Measurements from ENCODE around the gene YEATS2.
"Not testable (repeated sequence)": the region's sequence is repeated elsewhere in the genome, so short reads cannot be mapped to it uniquely, and the experiment has no call there.

Gene YEATS2

GRCh38 chr3:183714622-183715021 lies 17.0 kb downstream of the YEATS2 start:
- DNase-seq (ENCODE audit: low spot score): no peak

GRCh38 chr3:183718012-183718411 lies 20.4 kb downstream of the YEATS2 start:
- DNase-seq (ENCODE audit: low spot score): no peak

- DNase-seq (ENCODE audit: low spot score): no peak
These were observed 27.8 kb downstream of the YEATS2 start for GRCh38 chr3:183725387-183725786.

GRCh38 chr3:183728204-183728603 lies 30.6 kb downstream of the YEATS2 start:
- no peak for DNase-seq (ENCODE audit: low spot score)

GRCh38 chr3:183730361-183730760 lies 32.8 kb downstream of the YEATS2 start:
- DNase-seq (ENCODE audit: low spot score): no peak

GRCh38 chr3:183731611-183732010 lies 34.0 kb downstream of the YEATS2 start:
- DNase-seq (ENCODE audit: low spot score): no peak

GRCh38 chr3:183733553-183733952 lies 36.0 kb downstream of the YEATS2 start:
- DNase-seq (ENCODE audit: low spot score): no peak

- no peak for DNase-seq (ENCODE audit: low spot score)
These were observed 37.3 kb downstream of the YEATS2 start for GRCh38 chr3:183734750-183735494.

GRCh38 chr3:183737116-183737515 lies 39.5 kb downstream of the YEATS2 start:
- no peak for DNase-seq (ENCODE audit: low spot score)

- DNase-seq (ENCODE audit: low spot score): not testable (repeated sequence)
These were observed 42.6 kb downstream of the YEATS2 start for GRCh38 chr3:183740154-183740553.

GRCh38 chr3:183743231-183743630 lies 45.6 kb downstream of the YEATS2 start:
- DNase-seq (ENCODE audit: low spot score): no peak

- DNase-seq (ENCODE audit: low spot score): no peak
These were observed 47.9 kb downstream of the YEATS2 start for GRCh38 chr3:183745300-183746098.

- no peak for DNase-seq (ENCODE audit: low spot score)
These were observed 56.5 kb downstream of the YEATS2 start for GRCh38 chr3:183754052-183754451.

- DNase-seq (ENCODE audit: low spot score): no peak
These were observed 64.7 kb downstream of the YEATS2 start for GRCh38 chr3:183762304-183762703.

GRCh38 chr3:183764847-183765731 lies 67.5 kb downstream of the YEATS2 start:
- DNase-seq (ENCODE audit: low spot score): no peak

- DNase-seq (ENCODE audit: low spot score): no peak
These were observed 68.5 kb downstream of the YEATS2 start for GRCh38 chr3:183766107-183766506.

GRCh38 chr3:183766745-183767606 lies 69.4 kb downstream of the YEATS2 start:
- no peak for DNase-seq (ENCODE audit: low spot score)

GRCh38 chr3:183768114-183768513 lies 70.5 kb downstream of the YEATS2 start:
- DNase-seq (ENCODE audit: low spot score): no peak

GRCh38 chr3:183769453-183769852 lies 71.9 kb downstream of the YEATS2 start:
- no peak for DNase-seq (ENCODE audit: low spot score)

GRCh38 chr3:183774631-183775030 lies 77.0 kb downstream of the YEATS2 start:
- no peak for DNase-seq (ENCODE audit: low spot score)

- no peak for DNase-seq (ENCODE audit: low spot score)
These were observed 78.2 kb downstream of the YEATS2 start for GRCh38 chr3:183775781-183776180.

Data from left forelimb (tissue), 1 donor.